MG63 (cell line): ENCODE results near the gene SLC12A5. TPM values are rescaled to one million over a fixed set of nuclear protein-coding genes. Genes with fewer than 3 reads are reported as not detected.

ENCODE experiments used
- DNase-seq: peaks from one replicate; pipeline ENCODE4 v3.0.0-alpha.2; 2020
- H3K27me3 ChIP-seq: fragments of 250-450 bp; sonication (Bioruptor Pico); 2 replicates; pipeline ENCODE4 v1.5.1; 2020; ENCODE audit warnings: mild to moderate bottlenecking, moderate library complexity
- H3K36me3 ChIP-seq: fragments of 250-450 bp; sonication (Bioruptor Pico); 2 replicates; pipeline ENCODE4 v1.5.1; 2020; ENCODE audit warnings: mild to moderate bottlenecking, moderate library complexity
- H3K4me3 ChIP-seq: fragments of 250-450 bp; sonication (Bioruptor Pico); 2 replicates; pipeline ENCODE4 v1.5.1; 2020; ENCODE audit warnings: mild to moderate bottlenecking, moderate library complexity
- H3K9me3 ChIP-seq: fragments of 250-450 bp; sonication (Bioruptor Pico); 2 replicates; pipeline ENCODE4 v1.5.1; 2020; ENCODE audit warnings: mild to moderate bottlenecking, moderate library complexity
- total RNA-seq: library from RNA; depleted of rRNA; stranded (reverse); fragments of >200 nt; shearing (Covaris generic); gene quantifications from 2 replicates; pipeline ENCODE4 v1.2.3, GENCODE V29; 2014; ENCODE audit warnings: low replicate concordance

SLC12A5 gene
- total RNA-seq, 1 experiment from 2014 or later: 0.72 TPM

- peak; percentile 15 for DNase-seq
Measured at GRCh38 chr20:46056970-46057855, 28.2 kb downstream of the SLC12A5 start.

GRCh38 chr20:46057856-46058598 is 29.0 kb downstream of the SLC12A5 start:
- Histone ChIP-seq H3K9me3 (no peaks in the 10 kb centered on the region), H3K36me3 (peaks cover 25% of the 10 kb centered on the region), H3K4me3 (no peak overlapping the region), H3K27me3 (peaks cover 10% of the 10 kb centered on the region)
- no peak for DNase-seq

More at GRCh38 chr20:46056970-46057855, 28.2 kb downstream of the SLC12A5 start:
- Histone ChIP-seq H3K4me3 (no peak overlapping the region), H3K27me3 (peaks cover 12% of the 10 kb centered on the region), H3K36me3 (peaks cover 17% of the 10 kb centered on the region), H3K9me3 (no peaks in the 10 kb centered on the region)

GRCh38 chr20:46058599-46059281 is 29.7 kb downstream of the SLC12A5 start:
- Histone ChIP-seq H3K9me3 (no peaks in the 10 kb centered on the region), H3K4me3 (no peak overlapping the region), H3K27me3 (peaks cover 10% of the 10 kb centered on the region)

GRCh38 chr20:46060301-46060881 is 31.4 kb downstream of the SLC12A5 start:
- H3K27me3 ChIP-seq: peaks cover 5% of the 10 kb centered on the region; the same call in 1 of the 2 replicates
- DNase-seq: no peak
- no peaks in the 10 kb centered on the region for H3K9me3 ChIP-seq
- H3K36me3 ChIP-seq: peaks cover 49% of the 10 kb centered on the region
- no peak overlapping the region for H3K4me3 ChIP-seq

More at GRCh38 chr20:46058599-46059281, 29.7 kb downstream of the SLC12A5 start:
- no peak for DNase-seq
- H3K36me3 ChIP-seq: peaks cover 33% of the 10 kb centered on the region

- no peak for DNase-seq
- Histone ChIP-seq H3K9me3 (no peaks in the 10 kb centered on the region), H3K36me3 (peaks cover 55% of the 10 kb centered on the region), H3K27me3 (peaks cover 5% of the 10 kb centered on the region; the same call in 1 of the 2 replicates), H3K4me3 (no peak overlapping the region)
Measured at GRCh38 chr20:46060975-46061374, 32.0 kb downstream of the SLC12A5 start.

GRCh38 chr20:46062151-46062550 is 33.1 kb downstream of the SLC12A5 start:
- H3K36me3 ChIP-seq: peaks cover 67% of the 10 kb centered on the region
- H3K4me3 ChIP-seq: no peak overlapping the region
- DNase-seq: no peak
- H3K27me3 ChIP-seq: no peaks in the 10 kb centered on the region
- H3K9me3 ChIP-seq: no peaks in the 10 kb centered on the region

GRCh38 chr20:46062621-46063020 is 33.6 kb downstream of the SLC12A5 start:
- Histone ChIP-seq H3K9me3 (no peaks in the 10 kb centered on the region), H3K27me3 (no peaks in the 10 kb centered on the region), H3K4me3 (no peak overlapping the region), H3K36me3 (peaks cover 70% of the 10 kb centered on the region)
- DNase-seq: no peak

GRCh38 chr20:46063151-46063550 is 34.1 kb downstream of the SLC12A5 start:
- H3K36me3 ChIP-seq: peaks cover 72% of the 10 kb centered on the region
- no peak for DNase-seq
- no peak overlapping the region for H3K4me3 ChIP-seq
- H3K27me3 ChIP-seq: no peaks in the 10 kb centered on the region
- no peaks in the 10 kb centered on the region for H3K9me3 ChIP-seq

- no peak for DNase-seq
- H3K4me3 ChIP-seq: no peak overlapping the region
- H3K27me3 ChIP-seq: no peaks in the 10 kb centered on the region
- H3K36me3 ChIP-seq: peaks cover 77% of the 10 kb centered on the region
- H3K9me3 ChIP-seq: no peaks in the 10 kb centered on the region
Measured at GRCh38 chr20:46063652-46064054, 34.6 kb downstream of the SLC12A5 start.

- H3K4me3 ChIP-seq: no peak overlapping the region
- DNase-seq: no peak
- H3K9me3 ChIP-seq: no peaks in the 10 kb centered on the region
- H3K27me3 ChIP-seq: no peaks in the 10 kb centered on the region
- H3K36me3 ChIP-seq: peaks cover 86% of the 10 kb centered on the region
Measured at GRCh38 chr20:46065006-46065405, 36.0 kb downstream of the SLC12A5 start.

- no peak overlapping the region for H3K4me3 ChIP-seq
- no peaks in the 10 kb centered on the region for H3K27me3 ChIP-seq
- peaks cover 90% of the 10 kb centered on the region for H3K36me3 ChIP-seq
- no peak for DNase-seq
- H3K9me3 ChIP-seq: no peaks in the 10 kb centered on the region
Measured at GRCh38 chr20:46065691-46066090, 36.7 kb downstream of the SLC12A5 start.

- Histone ChIP-seq H3K27me3 (no peaks in the 10 kb centered on the region), H3K9me3 (no peaks in the 10 kb centered on the region), H3K4me3 (no peak overlapping the region), H3K36me3 (peaks cover 73% of the 10 kb centered on the region)
- DNase-seq: no peak
Measured at GRCh38 chr20:46070215-46070900, 41.3 kb downstream of the SLC12A5 start.

GRCh38 chr20:46071573-46071972 is 42.6 kb downstream of the SLC12A5 start:
- Histone ChIP-seq H3K36me3 (peaks cover 69% of the 10 kb centered on the region), H3K9me3 (no peaks in the 10 kb centered on the region), H3K4me3 (no peak overlapping the region), H3K27me3 (no peaks in the 10 kb centered on the region)
- DNase-seq: no peak

- Histone ChIP-seq H3K36me3 (peaks cover 67% of the 10 kb centered on the region), H3K9me3 (no peaks in the 10 kb centered on the region), H3K4me3 (no peak overlapping the region), H3K27me3 (no peaks in the 10 kb centered on the region)
- no peak for DNase-seq
Measured at GRCh38 chr20:46073024-46073423, 44.0 kb downstream of the SLC12A5 start.

- H3K27me3 ChIP-seq: no peaks in the 10 kb centered on the region
- H3K36me3 ChIP-seq: peaks cover 67% of the 10 kb centered on the region
- no peak for DNase-seq
- H3K4me3 ChIP-seq: no peak overlapping the region
- no peaks in the 10 kb centered on the region for H3K9me3 ChIP-seq
Measured at GRCh38 chr20:46073443-46073842, 44.4 kb downstream of the SLC12A5 start.

- Histone ChIP-seq H3K27me3 (no peaks in the 10 kb centered on the region), H3K9me3 (no peaks in the 10 kb centered on the region), H3K4me3 (no peak overlapping the region), H3K36me3 (peaks cover 69% of the 10 kb centered on the region)
- no peak for DNase-seq
Measured at GRCh38 chr20:46074006-46074405, 45.0 kb downstream of the SLC12A5 start.
